ENCODE results near the gene DOK3.
A peak's percentile ranks its signal among the peaks of the same experiment; 100 is the strongest.

DNA sequence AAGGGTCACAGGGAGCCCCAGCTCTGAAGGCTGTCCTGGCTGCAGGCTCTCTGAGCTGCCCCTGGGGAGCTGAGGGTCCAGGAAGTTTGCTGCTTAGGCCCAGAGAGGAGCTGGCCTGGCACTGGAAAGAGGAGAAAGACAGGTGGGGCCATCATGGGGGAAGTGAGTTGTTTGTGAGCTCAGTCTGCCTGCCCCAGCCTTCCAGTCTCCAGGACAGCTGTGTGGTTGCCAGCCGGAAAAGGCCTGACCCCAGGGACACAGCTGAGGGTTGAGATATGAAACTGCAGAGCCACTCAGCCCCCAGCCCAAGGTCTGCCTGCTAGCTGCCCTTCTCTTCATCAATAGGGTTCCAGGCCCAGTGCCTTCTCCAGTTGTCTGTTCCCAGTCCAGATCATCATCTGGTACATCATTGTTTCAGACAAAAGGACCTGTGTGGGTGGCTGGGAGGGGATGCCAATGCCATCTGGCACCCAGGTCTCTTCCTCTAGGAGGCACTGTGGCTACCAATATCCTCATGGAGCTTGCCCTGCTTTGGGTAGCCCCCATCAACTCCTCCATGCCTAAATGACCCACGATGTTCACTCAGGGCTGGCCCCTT, 11.4 kb upstream of the DOK3 start:
- TF ChIP-seq, protein P1, sequence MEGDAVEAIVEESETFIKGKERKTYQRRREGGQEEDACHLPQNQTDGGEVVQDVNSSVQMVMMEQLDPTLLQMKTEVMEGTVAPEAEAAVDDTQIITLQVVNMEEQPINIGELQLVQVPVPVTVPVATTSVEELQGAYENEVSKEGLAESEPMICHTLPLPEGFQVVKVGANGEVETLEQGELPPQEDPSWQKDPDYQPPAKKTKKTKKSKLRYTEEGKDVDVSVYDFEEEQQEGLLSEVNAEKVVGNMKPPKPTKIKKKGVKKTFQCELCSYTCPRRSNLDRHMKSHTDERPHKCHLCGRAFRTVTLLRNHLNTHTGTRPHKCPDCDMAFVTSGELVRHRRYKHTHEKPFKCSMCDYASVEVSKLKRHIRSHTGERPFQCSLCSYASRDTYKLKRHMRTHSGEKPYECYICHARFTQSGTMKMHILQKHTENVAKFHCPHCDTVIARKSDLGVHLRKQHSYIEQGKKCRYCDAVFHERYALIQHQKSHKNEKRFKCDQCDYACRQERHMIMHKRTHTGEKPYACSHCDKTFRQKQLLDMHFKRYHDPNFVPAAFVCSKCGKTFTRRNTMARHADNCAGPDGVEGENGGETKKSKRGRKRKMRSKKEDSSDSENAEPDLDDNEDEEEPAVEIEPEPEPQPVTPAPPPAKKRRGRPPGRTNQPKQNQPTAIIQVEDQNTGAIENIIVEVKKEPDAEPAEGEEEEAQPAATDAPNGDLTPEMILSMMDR (IDR thresholded peaks at IDR 0.05) = 0 out of 3 replicates have a peak, but pooled peaks have one; percentile 8
- no peak for TF ChIP-seq EP300 (IDR thresholded peaks at IDR 0.05)
- no peak for TF ChIP-seq USF2 (IDR thresholded peaks at IDR 0.05)
- no peak for TF ChIP-seq POLR2A (IDR thresholded peaks at IDR 0.05; ENCODE audit: low read length)
- 0 out of 5 replicates have a peak, but pooled peaks of 1 of the 2 experiments have one; percentile 5 for TF ChIP-seq RAD21 (conservative IDR thresholded peaks at IDR 0.05 in 1 of 2, IDR thresholded peaks at IDR 0.05 in 1 of 2)
- TF ChIP-seq MYC (IDR thresholded peaks at IDR 0.05; ENCODE audit: borderline replicate concordance, low read length) = no peak
- no peak for TF ChIP-seq JUN (IDR thresholded peaks at IDR 0.05)
- no peak for TF ChIP-seq PHF8 (IDR thresholded peaks at IDR 0.05; ENCODE audit: borderline replicate concordance, low read depth)
- TF ChIP-seq POLR2AphosphoS2 (conservative IDR thresholded peaks at IDR 0.05; ENCODE audit: low read length) = no peak

Data from A549 (cell line).